Astrocyte of the cerebellum (primary cell): Measurements from ENCODE around the gene ZNF442.
"Not testable (repeated sequence)": the region's sequence is repeated elsewhere in the genome, so short reads cannot be mapped to it uniquely, and the experiment has no call there.

Source experiments
- DNase-seq: peaks from one replicate; pipeline ENCODE4 v3.0.0-alpha.2; 2011; ENCODE audit warnings: low read depth
- H3K4me3 ChIP-seq: 2 replicates; pipeline ENCODE4 v1.5.1; 2011; ENCODE audit warnings: mild to moderate bottlenecking, low read depth, low read length, moderate library complexity
- CTCF ChIP-seq: IDR thresholded peaks from 2 replicates; pipeline ENCODE4 v1.5.1; 2012; ENCODE audit warnings: low read length, low read depth, moderate library complexity, mild to moderate bottlenecking; ENCODE audit errors: missing control alignments
- in situ Hi-C: cut with HindIII; loops from 2 replicates; pipeline ENCODE4 v1.10.0; 2017; ENCODE audit warnings: low sequenced_read_pairs

The ZNF442 gene

GRCh38 chr19:12325690-12326089, 39.8 kb downstream of the ZNF442 start:
- no peak for TF ChIP-seq CTCF
- DNase-seq: no peak
- in situ Hi-C loops: no loop called here
- H3K4me3 ChIP-seq: no peak overlapping the region

GRCh38 chr19:12318782-12319413, 46.6 kb downstream of the ZNF442 start:
- no peak overlapping the region for H3K4me3 ChIP-seq
- TF ChIP-seq CTCF: no peak
- no peak for DNase-seq
- in situ Hi-C loops: no loop called here

- TF ChIP-seq CTCF: no peak
Observed at GRCh38 chr19:12314553-12314952, 50.9 kb downstream of the ZNF442 start.

GRCh38 chr19:12308891-12309290, 56.6 kb downstream of the ZNF442 start:
- DNase-seq, H3K4me3 ChIP-seq, in situ Hi-C loops: not testable (repeated sequence)

More at GRCh38 chr19:12314553-12314952, 50.9 kb downstream of the ZNF442 start:
- in situ Hi-C loops: no loop called here
- DNase-seq: no peak
- no peak overlapping the region for H3K4me3 ChIP-seq
